K562 (cell line): Measurements from ENCODE around the gene NR1H2. TPM values are rescaled to one million over a fixed set of nuclear protein-coding genes. Genes with fewer than 3 reads are reported as not detected.

ENCODE experiments used
- AFF1 ChIP-seq, 2 experiments: fragments of 450-650 bp; IDR thresholded peaks; 2 replicates each; pipeline ENCODE4 v1.6.1; 2018; ENCODE audit warnings: mild to moderate bottlenecking in 2 of 2, low read depth in 1 of 2; ENCODE audit not compliant: partially characterized antibody in 2 of 2
- AFF4 ChIP-seq: sonication (generic); formaldehyde crosslinking; IDR thresholded peaks from 2 replicates; pipeline ENCODE4 v1.8.0; 2023; ENCODE audit warnings: mild to moderate bottlenecking, missing genetic modification reagents
- BCL6 ChIP-seq: fragments of 250-450 bp; sonication (Bioruptor Pico); IDR thresholded peaks from 2 replicates; pipeline ENCODE4 v1.4.0; 2020
- C11orf30 ChIP-seq: fragments of 450-650 bp; IDR thresholded peaks from 2 replicates; pipeline ENCODE4 v1.6.1; 2016; ENCODE audit warnings: low read depth, mild to moderate bottlenecking
- CREB1 ChIP-seq, 2 experiments: sonication (generic) in 1 of 2; formaldehyde crosslinking in 1 of 2; IDR thresholded peaks; 2 replicates each; pipeline versions ENCODE4 v1.6.1 to v1.8.0; 2012 to 2022; ENCODE audit warnings: inconsistent platforms in 1 of 2, mild to moderate bottlenecking in 1 of 2, missing genetic modification reagents in 1 of 2, moderate library complexity in 1 of 2
- E2F3 ChIP-seq: fragments of 250-450 bp; sonication (Bioruptor Pico); IDR thresholded peaks from 2 replicates; pipeline ENCODE4 v1.4.0; 2020; ENCODE audit warnings: mild to moderate bottlenecking
- ETV1 ChIP-seq: fragments of 450-650 bp; conservative IDR thresholded peaks from 2 replicates; pipeline ENCODE4 v1.6.1; 2016; ENCODE audit warnings: missing genetic modification characterization, control low read depth, low read depth, missing compliant biosample characterization
- HES1 ChIP-seq: fragments of 450-650 bp; IDR thresholded peaks from 2 replicates; pipeline ENCODE4 v1.6.1; 2016; ENCODE audit warnings: low read depth, mild to moderate bottlenecking, moderate library complexity
- NFIC ChIP-seq: fragments of 450-650 bp; IDR thresholded peaks from 2 replicates; pipeline ENCODE4 v1.6.1; 2017; ENCODE audit warnings: mild to moderate bottlenecking, inconsistent platforms
- NKRF ChIP-seq: fragments of 450-650 bp; IDR thresholded peaks from 2 replicates; pipeline ENCODE4 v1.6.1; 2016; ENCODE audit warnings: borderline replicate concordance
- PHF8 ChIP-seq: fragments of 200-600 bp; sonication (generic); IDR thresholded peaks from 2 replicates; pipeline ENCODE4 v1.6.1; 2012; ENCODE audit warnings: mixed run types, mild to moderate bottlenecking, inconsistent platforms, low read length, moderate library complexity, borderline replicate concordance
- SIN3B ChIP-seq: fragments of 450-650 bp; IDR thresholded peaks from 2 replicates; pipeline ENCODE4 v1.6.1; 2017; ENCODE audit warnings: low read depth, mild to moderate bottlenecking, moderate library complexity
- STAT5A ChIP-seq: IDR thresholded peaks from 2 replicates; pipeline ENCODE4 v1.6.1; 2012; ENCODE audit warnings: low read length, inconsistent platforms, borderline replicate concordance
- THRAP3 ChIP-seq: fragments of 450-650 bp; IDR thresholded peaks from 2 replicates; pipeline ENCODE4 v1.6.1; 2016; ENCODE audit warnings: mild to moderate bottlenecking, inconsistent platforms, borderline replicate concordance
- XRCC5 ChIP-seq: fragments of 200-400 bp; formaldehyde crosslinking; IDR thresholded peaks from 2 replicates; pipeline ENCODE4 v1.6.1; 2017; ENCODE audit warnings: low read depth, mild to moderate bottlenecking, low read length
- ZNF507 ChIP-seq: conservative IDR thresholded peaks from 2 replicates; pipeline ENCODE4 v1.6.1; 2017; ENCODE audit warnings: missing genetic modification characterization, missing compliant biosample characterization
- polyA plus RNA-seq, 8 experiments: library from polyadenylated mRNA; depleted of rRNA in 4 of 8; stranded (reverse) in 5 of 8; unstranded in 3 of 8; fragments of >200 nt; fragmentation: Nextera tagmentation in 2 of 8; fragmentation: Illumina TruSeq in 1 of 8; extraction: Ambion mirVana in 2 of 8; extraction: Trizol in 1 of 8; gene quantifications; 2 replicates each; pipeline versions ENCODE4 v1.2.1 to v1.2.3, GENCODE V29; 2011 to 2014; ENCODE audit warnings: inconsistent platforms in 1 of 8, missing spikeins in 1 of 8
- total RNA-seq, 7 experiments: library from RNA; depleted of rRNA in 6 of 7; stranded (reverse); fragments of >200 nt in 6 of 7; fragmentation: Illumina TruSeq in 2 of 7; extraction: Trizol in 2 of 7; gene quantifications; 2 replicates each; pipeline versions ENCODE4 v1.2.1 to v1.2.3, GENCODE V29; 2011 to 2021; ENCODE audit warnings: low replicate concordance in 1 of 7

The NR1H2 gene
- total and polyA plus RNA-seq, 9 of the 15 experiments (the other 6 are each of a cell fraction or from before 2014, with no cell fraction given), result 0.11 to 73.8 (median 24.0) TPM

GRCh38 chr19:50376166-50377050 is at the start of gene NR1H2 (continued):
- peak; percentile 85 for TF ChIP-seq AFF4 (CRISPR knock-in tag)
- TF ChIP-seq BCL6 (CRISPR knock-in tag), result no peak
- peak; percentile 65; the same call in 1 of the 2 replicates for TF ChIP-seq STAT5A
- peak; percentile 66 for TF ChIP-seq NFIC
- TF ChIP-seq ETV1 (tag), result peak; percentile 99
- TF ChIP-seq AFF1 (IDR thresholded peaks at IDR 0.05; ENCODE audit: low read depth in 1 of 2, partially characterized antibody in 2 of 2), result peak; percentile 62 to 81
- TF ChIP-seq CREB1 (IDR thresholded peaks at IDR 0.05), result peak; percentile 93
- peak; percentile 96 for TF ChIP-seq CREB1 (CRISPR knock-in tag; IDR thresholded peaks at IDR 0.05)
- TF ChIP-seq ZNF507 (tag), result no peak
- TF ChIP-seq NKRF, result peak; percentile 85
- TF ChIP-seq C11orf30, result peak; percentile 70
- TF ChIP-seq PHF8, result peak; percentile 69; the same call in 1 of the 2 replicates
- TF ChIP-seq HES1, result 0 out of 2 replicates have a peak, but pooled peaks have one; percentile 10
- peak; percentile 74; the same call in 1 of the 2 replicates for TF ChIP-seq SIN3B
- TF ChIP-seq XRCC5, result peak; percentile 95
- TF ChIP-seq E2F3 (CRISPR knock-in tag), result 0 out of 2 replicates have a peak, but pooled peaks have one; percentile 50
- no peak for TF ChIP-seq THRAP3
